ENCODE results near the gene CDH2. TPM values are rescaled to one million over a fixed set of nuclear protein-coding genes. Genes with fewer than 3 reads are reported as not detected.
A peak's percentile ranks its signal among the peaks of the same experiment; 100 is the strongest.

CDH2 gene
- total RNA-seq, 5 donors from 2014 or later (not counting 1 experiment from before 2014, with no cell fraction given), result 0.16 to 0.76 (median 0.33) TPM; not detected in 1

GRCh38 chr18:28174181-28174905 lies 2.6 kb downstream of the CDH2 start:
- Histone ChIP-seq H3K36me3 (ENCODE audit: control insufficient read depth in 2 of 2, extremely low read depth in 1 of 2, insufficient read depth in 1 of 2, low read length in 1 of 2) (no peaks in the 10 kb centered on the region), H3K27ac (ENCODE audit: low read length) (no peak overlapping the region), H3K9me3 (no peaks in the 10 kb centered on the region), H3K4me3 (ENCODE audit: control insufficient read depth in 1 of 2, extremely low read depth in 1 of 2, low read length in 1 of 2) (no peak overlapping the region), H3K4me1 (ENCODE audit: control insufficient read depth in 1 of 2, extremely low read depth in 1 of 2, insufficient read depth in 2 of 2, low read length in 2 of 2) (peaks cover 6 to 13% of the 10 kb centered on the region in 2 experiments), H3K27me3 (replicated peaks in 1 of 2; ENCODE audit: control insufficient read depth in 2 of 2, extremely low read depth in 1 of 2, insufficient read depth in 2 of 2, low read length in 1 of 2) (peaks cover 6 to 25% of the 10 kb centered on the region in 2 experiments)
- H3K27me3 Mint-ChIP-seq, result peaks cover 29 to 32% of the 10 kb centered on the region in 2 donors
- H3K9me3 Mint-ChIP-seq, result peaks cover 0 to 2% (median 0%) of the 10 kb centered on the region in 3 donors
- ATAC-seq (replicated peaks in 1 of 4) (no peak), DNase-seq (no peak)
- no peak overlapping the region for H3K27ac Mint-ChIP-seq
- H3K4me1 Mint-ChIP-seq, result peaks cover 12 to 18% (median 13%) of the 10 kb centered on the region in 3 donors
- POLR2A ChIA-PET, result no interaction called here
- peaks cover 3% of the 10 kb centered on the region for H3K36me3 Mint-ChIP-seq
- H3K4me3 Mint-ChIP-seq, result peak overlapping the region in 1 of 3 donors; percentile 63
- CTCF ChIA-PET, result interaction anchor here in 1 of 2 donors (0.7 kb wide), 1 partner anchor 11 kb away, joined by 3 read pairs; no protein-coding TSS in a partner anchor
- no CpG with 5 or more reads among the region's 8 CpGs for WGBS (ENCODE audit: insufficient coverage)

GRCh38 chr18:28171837-28172236 lies 5.1 kb downstream of the CDH2 start:
- H3K9me3 ChIP-seq, result no peaks in the 10 kb centered on the region
- ATAC-seq (replicated peaks in 1 of 4) (no peak), DNase-seq (no peak)
- Mint-ChIP-seq H3K36me3 (peaks cover 3% of the 10 kb centered on the region), H3K27ac (no peak overlapping the region), H3K4me1 (peaks cover 9 to 13% (median 11%) of the 10 kb centered on the region in 3 donors), H3K27me3 (peaks cover 18 to 22% of the 10 kb centered on the region in 2 donors), H3K9me3 (peaks cover 0 to 2% (median 0%) of the 10 kb centered on the region in 3 donors), H3K4me3 (no peak overlapping the region)
- no peaks in the 10 kb centered on the region for H3K36me3 ChIP-seq (ENCODE audit: control insufficient read depth in 2 of 2, extremely low read depth in 1 of 2, insufficient read depth in 1 of 2, low read length in 1 of 2)
- WGBS (ENCODE audit: insufficient coverage), result no CpG with 5 or more reads among the region's 3 CpGs
- POLR2A ChIA-PET, result no interaction called here
- H3K27me3 ChIP-seq (replicated peaks in 1 of 2; ENCODE audit: control insufficient read depth in 2 of 2, extremely low read depth in 1 of 2, insufficient read depth in 2 of 2, low read length in 1 of 2), result peaks cover 6 to 16% of the 10 kb centered on the region in 2 experiments
- no peak overlapping the region for H3K4me3 ChIP-seq (ENCODE audit: control insufficient read depth in 1 of 2, extremely low read depth in 1 of 2, low read length in 1 of 2)
- CTCF ChIA-PET, result no interaction called here
- peaks cover 4 to 11% of the 10 kb centered on the region in 2 experiments for H3K4me1 ChIP-seq (ENCODE audit: control insufficient read depth in 1 of 2, extremely low read depth in 1 of 2, insufficient read depth in 2 of 2, low read length in 2 of 2)
- H3K27ac ChIP-seq (ENCODE audit: low read length), result no peak overlapping the region

- DNase-seq (no peak), ATAC-seq (replicated peaks in 1 of 4) (no peak)
- no peaks in the 10 kb centered on the region for H3K9me3 Mint-ChIP-seq
- no peaks in the 10 kb centered on the region for H3K27me3 ChIP-seq (replicated peaks in 1 of 2; ENCODE audit: control insufficient read depth in 2 of 2, extremely low read depth in 1 of 2, insufficient read depth in 2 of 2, low read length in 1 of 2)
- H3K36me3 ChIP-seq (ENCODE audit: control insufficient read depth in 2 of 2, extremely low read depth in 1 of 2, insufficient read depth in 1 of 2, low read length in 1 of 2), result no peaks in the 10 kb centered on the region
- no peaks in the 10 kb centered on the region for H3K4me1 Mint-ChIP-seq
- no peak overlapping the region for H3K27ac Mint-ChIP-seq
- no peaks in the 10 kb centered on the region for H3K9me3 ChIP-seq
- H3K27ac ChIP-seq (ENCODE audit: low read length), result no peak overlapping the region
- peaks cover 0 to 4% of the 10 kb centered on the region in 2 donors for H3K27me3 Mint-ChIP-seq
- H3K4me3 ChIP-seq (ENCODE audit: control insufficient read depth in 1 of 2, extremely low read depth in 1 of 2, low read length in 1 of 2), result no peak overlapping the region
- ChIA-PET CTCF (no interaction called here), POLR2A (no interaction called here)
- H3K4me1 ChIP-seq (ENCODE audit: control insufficient read depth in 1 of 2, extremely low read depth in 1 of 2, insufficient read depth in 2 of 2, low read length in 2 of 2), result no peaks in the 10 kb centered on the region
- no peaks in the 10 kb centered on the region for H3K36me3 Mint-ChIP-seq
- H3K4me3 Mint-ChIP-seq, result no peak overlapping the region
- WGBS (ENCODE audit: insufficient coverage), result no CpG with 5 or more reads among the region's 1 CpG
Measured at GRCh38 chr18:28168725-28169124, 8.2 kb downstream of the CDH2 start.

- POLR2A ChIA-PET, result no interaction called here
- ATAC-seq (replicated peaks in 1 of 4), result no peak
- H3K9me3 ChIP-seq, result no peaks in the 10 kb centered on the region
Measured at GRCh38 chr18:28167835-28168349, 9.0 kb downstream of the CDH2 start.

GRCh38 chr18:28164771-28165483 lies 12.0 kb downstream of the CDH2 start:
- ATAC-seq (replicated peaks in 1 of 4) (no peak), DNase-seq (no peak)
- Mint-ChIP-seq H3K36me3 (no peaks in the 10 kb centered on the region), H3K4me3 (no peak overlapping the region), H3K4me1 (no peaks in the 10 kb centered on the region), H3K9me3 (peaks cover 0 to 4% (median 0%) of the 10 kb centered on the region in 3 donors), H3K27ac (no peak overlapping the region), H3K27me3 (no peaks in the 10 kb centered on the region)
- Histone ChIP-seq H3K9me3 (no peaks in the 10 kb centered on the region), H3K36me3 (ENCODE audit: control insufficient read depth in 2 of 2, extremely low read depth in 1 of 2, insufficient read depth in 1 of 2, low read length in 1 of 2) (no peaks in the 10 kb centered on the region), H3K4me3 (ENCODE audit: control insufficient read depth in 1 of 2, extremely low read depth in 1 of 2, low read length in 1 of 2) (no peak overlapping the region), H3K27ac (ENCODE audit: low read length) (no peak overlapping the region), H3K27me3 (replicated peaks in 1 of 2; ENCODE audit: control insufficient read depth in 2 of 2, extremely low read depth in 1 of 2, insufficient read depth in 2 of 2, low read length in 1 of 2) (no peaks in the 10 kb centered on the region), H3K4me1 (ENCODE audit: control insufficient read depth in 1 of 2, extremely low read depth in 1 of 2, insufficient read depth in 2 of 2, low read length in 2 of 2) (no peaks in the 10 kb centered on the region)
- POLR2A ChIA-PET, result no interaction called here
- CTCF ChIA-PET, result no interaction called here
- WGBS (ENCODE audit: insufficient coverage), result no CpG with 5 or more reads among the region's 1 CpG

More at GRCh38 chr18:28167835-28168349, 9.0 kb downstream of the CDH2 start:
- H3K4me1 Mint-ChIP-seq, result no peaks in the 10 kb centered on the region
- 40% methylated on average over 1 of the region's 8 CpGs for WGBS (ENCODE audit: insufficient coverage)
- peaks cover 0 to under 1% (median 0%) of the 10 kb centered on the region in 3 donors for H3K9me3 Mint-ChIP-seq
- H3K4me3 Mint-ChIP-seq, result no peak overlapping the region
- Histone ChIP-seq H3K27me3 (replicated peaks in 1 of 2; ENCODE audit: control insufficient read depth in 2 of 2, extremely low read depth in 1 of 2, insufficient read depth in 2 of 2, low read length in 1 of 2) (no peaks in the 10 kb centered on the region), H3K36me3 (ENCODE audit: control insufficient read depth in 2 of 2, extremely low read depth in 1 of 2, insufficient read depth in 1 of 2, low read length in 1 of 2) (no peaks in the 10 kb centered on the region), H3K27ac (ENCODE audit: low read length) (no peak overlapping the region), H3K4me1 (ENCODE audit: control insufficient read depth in 1 of 2, extremely low read depth in 1 of 2, insufficient read depth in 2 of 2, low read length in 2 of 2) (no peaks in the 10 kb centered on the region), H3K4me3 (ENCODE audit: control insufficient read depth in 1 of 2, extremely low read depth in 1 of 2, low read length in 1 of 2) (no peak overlapping the region)
- peaks cover 0 to 4% of the 10 kb centered on the region in 2 donors for H3K27me3 Mint-ChIP-seq
- H3K27ac Mint-ChIP-seq, result no peak overlapping the region
- CTCF ChIA-PET, result no interaction called here
- DNase-seq, result no peak
- no peaks in the 10 kb centered on the region for H3K36me3 Mint-ChIP-seq

GRCh38 chr18:28163201-28163775 lies 13.6 kb downstream of the CDH2 start:
- CTCF ChIA-PET, result interaction anchor here in 1 of 2 donors (0.6 kb wide), 1 partner anchor 11 kb away, joined by 3 read pairs; no protein-coding TSS in a partner anchor
- H3K4me3 Mint-ChIP-seq, result no peak overlapping the region
- no peak overlapping the region for H3K27ac Mint-ChIP-seq
- no peak for DNase-seq
- H3K27me3 Mint-ChIP-seq, result no peaks in the 10 kb centered on the region
- H3K9me3 Mint-ChIP-seq, result peaks cover 0 to 6% (median 0%) of the 10 kb centered on the region in 3 donors
- no peak for ATAC-seq (replicated peaks in 1 of 4)
- Histone ChIP-seq H3K27ac (ENCODE audit: low read length) (no peak overlapping the region), H3K4me1 (ENCODE audit: control insufficient read depth in 1 of 2, extremely low read depth in 1 of 2, insufficient read depth in 2 of 2, low read length in 2 of 2) (no peaks in the 10 kb centered on the region), H3K36me3 (ENCODE audit: control insufficient read depth in 2 of 2, extremely low read depth in 1 of 2, insufficient read depth in 1 of 2, low read length in 1 of 2) (no peaks in the 10 kb centered on the region), H3K9me3 (no peaks in the 10 kb centered on the region), H3K4me3 (ENCODE audit: control insufficient read depth in 1 of 2, extremely low read depth in 1 of 2, low read length in 1 of 2) (no peak overlapping the region), H3K27me3 (replicated peaks in 1 of 2; ENCODE audit: control insufficient read depth in 2 of 2, extremely low read depth in 1 of 2, insufficient read depth in 2 of 2, low read length in 1 of 2) (no peaks in the 10 kb centered on the region)
- H3K36me3 Mint-ChIP-seq, result no peaks in the 10 kb centered on the region
- no peaks in the 10 kb centered on the region for H3K4me1 Mint-ChIP-seq
- POLR2A ChIA-PET, result no interaction called here
- WGBS (ENCODE audit: insufficient coverage), result no CpG with 5 or more reads among the region's 2 CpGs

Data from T-cell (primary cell).